Measurements from ENCODE around the gene RPL28.

RPL28 gene

DNA sequence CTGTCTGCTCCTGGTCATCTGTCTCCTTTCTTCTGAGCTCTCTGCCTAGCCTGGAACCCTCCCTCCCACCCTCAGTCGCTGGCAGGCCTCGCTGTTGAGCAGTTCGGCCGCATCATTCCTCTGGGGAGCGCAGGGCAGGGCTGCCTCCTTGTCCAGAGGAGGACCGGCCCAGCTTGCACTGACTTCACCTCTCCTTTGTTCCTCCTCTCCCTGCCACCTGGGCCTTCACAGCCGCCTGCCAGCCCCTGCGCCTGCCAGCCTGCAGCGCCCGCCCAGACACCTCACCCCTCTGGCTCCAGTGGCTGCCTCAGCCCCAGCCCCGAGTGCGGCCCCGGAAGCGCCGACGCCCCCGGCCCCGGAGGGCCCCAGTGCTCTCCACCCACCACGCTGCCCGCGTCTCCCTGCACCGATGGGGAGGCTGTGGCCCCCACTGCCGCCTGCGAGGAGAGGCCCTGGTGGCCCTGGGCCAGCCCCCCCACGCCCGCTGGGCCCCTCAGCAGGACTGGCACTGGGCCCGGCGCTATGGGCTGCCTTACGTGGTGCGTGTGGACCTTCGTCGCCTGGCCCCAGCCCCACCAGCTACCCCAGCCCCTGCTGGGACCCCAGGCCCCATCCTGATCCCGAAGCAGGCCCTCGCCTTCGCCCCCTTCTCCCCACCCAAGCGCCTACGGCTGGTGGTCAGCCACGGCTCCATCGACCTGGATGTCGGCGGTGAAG, 38.8 kb upstream of the RPL28 start:
- Histone ChIP-seq H3K4me3 (ENCODE audit: low read depth, low read length) (no peak overlapping the region), H3K36me3 (replicated peaks) (no peaks in the 10 kb centered on the region), H3K27ac (no peak overlapping the region), H3K27me3 (replicated peaks) (no peaks in the 10 kb centered on the region)
- no peak for DNase-seq
- in situ Hi-C loops (cut with HindIII; ENCODE audit: low pct_ligation_motif_present, low sequenced_read_pairs) = no loop called here
- TF ChIP-seq CTCF (IDR thresholded peaks at IDR 0.05; ENCODE audit: low read depth, low read length, missing control alignments) = no peak

- no peak overlapping the region for H3K27ac ChIP-seq
- no peaks in the 10 kb centered on the region for H3K36me3 ChIP-seq (replicated peaks)
- DNase-seq = no peak
- in situ Hi-C loops (cut with HindIII; ENCODE audit: low pct_ligation_motif_present, low sequenced_read_pairs) = no loop called here
- H3K4me3 ChIP-seq (ENCODE audit: low read depth, low read length) = no peak overlapping the region
- TF ChIP-seq CTCF (IDR thresholded peaks at IDR 0.05; ENCODE audit: low read depth, low read length, missing control alignments) = no peak
- peaks cover 4% of the 10 kb centered on the region for H3K27me3 ChIP-seq (replicated peaks)
Observed at GRCh38 chr19:55347442-55348009, 38.2 kb upstream of the RPL28 start.

- peaks cover 14% of the 10 kb centered on the region for H3K27me3 ChIP-seq (replicated peaks)
- no peaks in the 10 kb centered on the region for H3K36me3 ChIP-seq (replicated peaks)
- H3K27ac ChIP-seq = no peak overlapping the region
- in situ Hi-C loops (cut with HindIII; ENCODE audit: low pct_ligation_motif_present, low sequenced_read_pairs) = no loop called here
- H3K4me3 ChIP-seq (ENCODE audit: low read depth, low read length) = no peak overlapping the region
- DNase-seq = no peak
- no peak for TF ChIP-seq CTCF (IDR thresholded peaks at IDR 0.05; ENCODE audit: low read depth, low read length, missing control alignments)
Observed at GRCh38 chr19:55348317-55349034, 37.3 kb upstream of the RPL28 start.

GRCh38 chr19:55350620-55351315, 35.0 kb upstream of the RPL28 start:
- no peak overlapping the region for H3K4me3 ChIP-seq (ENCODE audit: low read depth, low read length)
- no peak for TF ChIP-seq CTCF (IDR thresholded peaks at IDR 0.05; ENCODE audit: low read depth, low read length, missing control alignments)
- in situ Hi-C loops (cut with HindIII; ENCODE audit: low pct_ligation_motif_present, low sequenced_read_pairs) = no loop called here
- H3K27me3 ChIP-seq (replicated peaks) = peaks cover 21% of the 10 kb centered on the region
- no peaks in the 10 kb centered on the region for H3K36me3 ChIP-seq (replicated peaks)
- H3K27ac ChIP-seq = no peak overlapping the region
- no peak for DNase-seq

DNA sequence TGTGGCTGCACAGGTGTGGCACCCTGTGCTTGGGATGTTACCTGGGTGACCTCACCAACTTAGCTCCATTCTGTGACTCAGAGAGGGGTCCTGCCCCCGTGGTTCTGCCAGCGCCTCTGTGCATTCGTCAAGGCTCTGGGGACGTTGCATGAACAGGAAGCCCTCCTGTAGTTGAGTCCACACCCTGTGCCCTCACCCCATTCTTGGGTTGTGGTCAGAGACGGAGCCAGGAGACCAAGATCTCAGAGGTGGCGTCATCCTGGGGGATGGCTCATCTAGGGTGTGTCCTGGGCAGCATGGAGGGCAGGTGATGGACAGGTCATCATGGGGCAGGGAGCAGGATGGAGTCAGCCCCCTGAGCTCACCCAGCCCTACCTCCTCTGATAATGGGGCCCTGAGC, 33.7 kb upstream of the RPL28 start:
- no peak for TF ChIP-seq CTCF (IDR thresholded peaks at IDR 0.05; ENCODE audit: low read depth, low read length, missing control alignments)
- in situ Hi-C loops (cut with HindIII; ENCODE audit: low pct_ligation_motif_present, low sequenced_read_pairs) = no loop called here
- Histone ChIP-seq H3K27me3 (replicated peaks) (peaks cover 23% of the 10 kb centered on the region), H3K27ac (no peak overlapping the region), H3K4me3 (ENCODE audit: low read depth, low read length) (no peak overlapping the region), H3K36me3 (replicated peaks) (no peaks in the 10 kb centered on the region)
- DNase-seq = no peak

Data from brain microvascular endothelial cell (primary cell).